ENCODE data around the gene ABCG4. TPM values are rescaled to one million over a fixed set of nuclear protein-coding genes. Genes with fewer than 3 reads are reported as not detected.

Gene ABCG4
- total RNA-seq, 4 donors from 2014 or later = under 0.01 to 0.30 TPM; not detected in 2

GRCh38 chr11:119117004-119117706 lies 31.7 kb upstream of the ABCG4 start:
- WGBS, 2 donors = 87 to 91% methylated on average over 3 of the region's 3 CpGs
- Histone ChIP-seq H3K27ac (no peak overlapping the region), H3K36me3 (peaks cover 2 to 57% (median 4%) of the 10 kb centered on the region in 3 donors), H3K27me3 (no peaks in the 10 kb centered on the region), H3K4me1 (peaks cover 0 to 12% (median 5%) of the 10 kb centered on the region in 4 donors), H3K4me3 (no peak overlapping the region), H3K9me3 (no peaks in the 10 kb centered on the region)
- TF ChIP-seq POLR2A (IDR thresholded peaks at IDR 0.05) = no peak
- TF ChIP-seq, protein P1, sequence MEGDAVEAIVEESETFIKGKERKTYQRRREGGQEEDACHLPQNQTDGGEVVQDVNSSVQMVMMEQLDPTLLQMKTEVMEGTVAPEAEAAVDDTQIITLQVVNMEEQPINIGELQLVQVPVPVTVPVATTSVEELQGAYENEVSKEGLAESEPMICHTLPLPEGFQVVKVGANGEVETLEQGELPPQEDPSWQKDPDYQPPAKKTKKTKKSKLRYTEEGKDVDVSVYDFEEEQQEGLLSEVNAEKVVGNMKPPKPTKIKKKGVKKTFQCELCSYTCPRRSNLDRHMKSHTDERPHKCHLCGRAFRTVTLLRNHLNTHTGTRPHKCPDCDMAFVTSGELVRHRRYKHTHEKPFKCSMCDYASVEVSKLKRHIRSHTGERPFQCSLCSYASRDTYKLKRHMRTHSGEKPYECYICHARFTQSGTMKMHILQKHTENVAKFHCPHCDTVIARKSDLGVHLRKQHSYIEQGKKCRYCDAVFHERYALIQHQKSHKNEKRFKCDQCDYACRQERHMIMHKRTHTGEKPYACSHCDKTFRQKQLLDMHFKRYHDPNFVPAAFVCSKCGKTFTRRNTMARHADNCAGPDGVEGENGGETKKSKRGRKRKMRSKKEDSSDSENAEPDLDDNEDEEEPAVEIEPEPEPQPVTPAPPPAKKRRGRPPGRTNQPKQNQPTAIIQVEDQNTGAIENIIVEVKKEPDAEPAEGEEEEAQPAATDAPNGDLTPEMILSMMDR (IDR thresholded peaks at IDR 0.05) = no peak
- TF ChIP-seq EP300 (IDR thresholded peaks at IDR 0.05) = no peak
- no peak for DNase-seq (ENCODE audit: low spot score in 2 of 2)

GRCh38 chr11:119118227-119118626 lies 30.6 kb upstream of the ABCG4 start:
- H3K27me3 ChIP-seq = no peaks in the 10 kb centered on the region
- WGBS, 2 donors = 96 to 98% methylated on average over 5 of the region's 5 CpGs
- no peaks in the 10 kb centered on the region for H3K9me3 ChIP-seq
- H3K4me3 ChIP-seq = no peak overlapping the region
- peaks cover 0 to 23% (median 11%) of the 10 kb centered on the region in 4 donors for H3K4me1 ChIP-seq
- no peak overlapping the region for H3K27ac ChIP-seq
- DNase-seq (ENCODE audit: low spot score in 2 of 2) = no peak
- TF ChIP-seq POLR2A (IDR thresholded peaks at IDR 0.05) = no peak
- TF ChIP-seq, protein P1 (IDR thresholded peaks at IDR 0.05) = no peak
- TF ChIP-seq EP300 (IDR thresholded peaks at IDR 0.05) = no peak
- peaks cover 2 to 46% (median 4%) of the 10 kb centered on the region in 3 donors for H3K36me3 ChIP-seq

GRCh38 chr11:119118946-119119345 lies 29.9 kb upstream of the ABCG4 start:
- WGBS, 2 donors = 86 to 91% methylated on average over 1 of the region's 1 CpG
- no peak overlapping the region for H3K27ac ChIP-seq

DNA sequence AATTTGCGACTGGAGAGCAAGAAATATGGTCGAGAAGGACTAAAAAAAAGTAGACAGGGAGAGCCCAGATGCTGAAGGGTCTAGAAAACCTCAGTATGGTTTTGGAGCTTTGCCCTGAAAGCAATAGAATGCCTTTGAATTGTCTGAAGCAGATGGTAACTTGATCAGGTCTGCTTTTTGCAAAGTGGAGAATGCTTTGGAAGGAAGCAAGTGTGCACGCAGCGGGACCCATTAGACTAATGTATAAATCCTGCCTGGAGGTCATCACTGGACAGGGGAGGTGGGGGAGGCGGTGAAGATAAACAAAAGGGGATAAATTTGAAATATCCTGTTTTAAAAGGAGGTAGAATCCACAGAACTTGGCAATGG lies 28.2 kb upstream of the ABCG4 start:
- Histone ChIP-seq H3K27me3 (no peaks in the 10 kb centered on the region), H3K36me3 (peaks cover 0 to 41% (median 9%) of the 10 kb centered on the region in 3 donors), H3K9me3 (no peaks in the 10 kb centered on the region), H3K4me3 (peak overlapping the region; percentile 47 to 88 (median 68)), H3K4me1 (peaks cover 0 to 25% (median 11%) of the 10 kb centered on the region in 4 donors), H3K27ac (peak overlapping the region; percentile 72 to 92 (median 84))
- TF ChIP-seq EP300 (IDR thresholded peaks at IDR 0.05) (no peak), POLR2A (IDR thresholded peaks at IDR 0.05) (no peak)
- TF ChIP-seq, protein P1 (IDR thresholded peaks at IDR 0.05) = no peak
- 17 to 19% methylated on average over 5 of the region's 5 CpGs for WGBS, 2 donors
- DNase-seq (ENCODE audit: low spot score in 2 of 2) = no peak

More at GRCh38 chr11:119118946-119119345, 29.9 kb upstream of the ABCG4 start:
- peaks cover 0 to 25% (median 11%) of the 10 kb centered on the region in 4 donors for H3K4me1 ChIP-seq
- H3K4me3 ChIP-seq = no peak overlapping the region
- H3K27me3 ChIP-seq = no peaks in the 10 kb centered on the region
- peaks cover 2 to 42% (median 6%) of the 10 kb centered on the region in 3 donors for H3K36me3 ChIP-seq
- no peak for DNase-seq (ENCODE audit: low spot score in 2 of 2)
- no peaks in the 10 kb centered on the region for H3K9me3 ChIP-seq
- no peak for TF ChIP-seq EP300 (IDR thresholded peaks at IDR 0.05)
- TF ChIP-seq, protein P1 (IDR thresholded peaks at IDR 0.05) = no peak
- no peak for TF ChIP-seq POLR2A (IDR thresholded peaks at IDR 0.05)
